Measurements from ENCODE around the gene PFDN6. TPM values are rescaled to one million over a fixed set of nuclear protein-coding genes. Genes with fewer than 3 reads are reported as not detected.

The PFDN6 gene
- total RNA-seq, 1 donor from 2014 or later = 117 TPM

DNA sequence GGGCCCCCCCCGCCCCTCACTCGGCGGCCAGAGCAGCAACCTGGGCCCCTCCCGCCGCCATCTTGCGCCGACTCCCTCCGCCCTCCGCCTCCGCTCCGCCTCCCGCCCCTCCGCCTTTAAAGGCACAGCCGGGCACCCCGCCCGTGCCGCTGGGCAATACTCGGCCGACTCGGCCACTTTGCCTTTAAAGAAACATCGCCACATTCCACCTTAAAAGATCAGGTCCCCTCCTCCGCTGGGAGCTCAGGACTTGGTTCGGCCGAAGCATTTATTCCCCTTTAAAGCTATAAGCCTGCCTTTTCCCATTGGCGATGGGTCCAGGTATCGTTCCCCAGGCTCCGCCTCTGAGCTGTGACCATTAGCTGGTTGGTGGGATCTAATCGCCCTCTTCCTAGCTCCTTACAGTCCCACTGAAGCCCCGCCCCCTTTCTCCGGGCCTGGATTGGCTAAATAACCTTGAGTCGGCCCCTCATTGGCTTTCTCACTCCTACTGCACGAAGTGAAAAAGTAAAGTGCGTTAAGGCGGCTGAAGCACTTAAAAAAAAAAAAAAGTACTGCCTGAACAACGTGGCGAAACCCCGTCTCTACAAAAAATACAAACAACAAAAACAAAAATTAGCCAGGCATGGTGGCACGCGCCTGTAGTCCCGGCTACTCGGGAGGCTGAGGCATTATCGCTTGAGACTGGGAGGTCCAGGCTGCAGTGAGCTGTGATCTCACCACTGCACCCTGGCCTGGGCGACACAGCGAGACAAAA lies 28.4 kb downstream of the PFDN6 start, which contains the start of gene ZBTB22:
TSS of gene ZBTB22 (minus strand) at position 76 of the 757 bp plus-strand sequence. CDS start 828 bp downstream, outside the sequence.
- H3K27ac Mint-ChIP-seq = peak within 1 kb of the TSS; percentile 97
- peak; percentile 95 for DNase-seq (ENCODE audit: low spot score)
- peaks cover 69% of the 10 kb centered on the region for H3K36me3 Mint-ChIP-seq (ENCODE audit: low read depth)
- H3K4me3 Mint-ChIP-seq (ENCODE audit: low read depth) = peak within 1 kb of the TSS; percentile 99
- peaks cover 52% of the 10 kb centered on the region for H3K4me1 Mint-ChIP-seq (ENCODE audit: low read depth)
- no peaks in the 10 kb centered on the region for H3K27me3 Mint-ChIP-seq (ENCODE audit: low read depth)
- intact Hi-C loops (cut with micrococcal nuclease) = loop anchor here (2.0 to 10.0 kb wide), 2 partner anchors 101 to 463 kb away; partner anchors contain the start of genes CUTA, PSMB9 and TAP1
- H3K9me3 Mint-ChIP-seq = no peaks in the 10 kb centered on the region

- Mint-ChIP-seq H3K27ac (peak overlapping the region; percentile 97), H3K9me3 (no peaks in the 10 kb centered on the region), H3K36me3 (ENCODE audit: low read depth) (peaks cover 63% of the 10 kb centered on the region), H3K4me3 (ENCODE audit: low read depth) (peak overlapping the region; percentile 98), H3K27me3 (ENCODE audit: low read depth) (no peaks in the 10 kb centered on the region), H3K4me1 (ENCODE audit: low read depth) (peaks cover 55% of the 10 kb centered on the region)
- intact Hi-C loops (cut with micrococcal nuclease) = loop anchor here (2.0 to 10.0 kb wide), 2 partner anchors 100 to 464 kb away; partner anchors contain the start of genes CUTA, PSMB9 and TAP1
- no peak for DNase-seq (ENCODE audit: low spot score)
Observed at GRCh38 chr6:33318426-33319073, 29.1 kb downstream of the PFDN6 start.

DNA sequence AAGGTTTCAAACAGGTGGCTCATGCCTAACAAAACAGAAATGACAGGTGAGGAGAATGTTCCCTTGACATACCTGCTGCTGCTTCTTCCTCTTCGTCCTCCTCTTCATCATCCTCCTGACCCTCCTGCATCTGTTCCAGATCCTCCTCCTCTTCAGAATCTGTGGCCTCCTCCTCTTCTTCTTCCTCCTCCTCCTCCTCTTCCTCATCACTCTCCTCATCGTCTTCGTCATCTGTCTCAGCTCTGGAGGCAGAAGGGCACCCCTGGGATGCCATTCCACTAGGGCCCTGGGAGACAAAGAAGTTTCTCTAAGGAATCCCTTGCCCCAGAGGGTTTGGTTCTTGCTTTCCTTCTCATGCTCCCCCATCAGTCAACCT lies 30.5 kb downstream of the PFDN6 start:
- H3K36me3 Mint-ChIP-seq (ENCODE audit: low read depth) = peaks cover 55% of the 10 kb centered on the region
- H3K4me1 Mint-ChIP-seq (ENCODE audit: low read depth) = peaks cover 54% of the 10 kb centered on the region
- DNase-seq (ENCODE audit: low spot score) = no peak
- H3K9me3 Mint-ChIP-seq = no peaks in the 10 kb centered on the region
- H3K27me3 Mint-ChIP-seq (ENCODE audit: low read depth) = no peaks in the 10 kb centered on the region
- intact Hi-C loops (cut with micrococcal nuclease) = loop anchor here (2.0 to 10.0 kb wide), 2 partner anchors 99 to 465 kb away; partner anchors contain the start of genes CUTA, PSMB9 and TAP1
- peak overlapping the region; percentile 17 for H3K27ac Mint-ChIP-seq
- peak overlapping the region; percentile 19 for H3K4me3 Mint-ChIP-seq (ENCODE audit: low read depth)

GRCh38 chr6:33320315-33321181 lies 31.1 kb downstream of the PFDN6 start:
- Mint-ChIP-seq H3K4me3 (ENCODE audit: low read depth) (peak overlapping the region; percentile 81), H3K36me3 (ENCODE audit: low read depth) (peaks cover 55% of the 10 kb centered on the region), H3K4me1 (ENCODE audit: low read depth) (peaks cover 49% of the 10 kb centered on the region), H3K27me3 (ENCODE audit: low read depth) (no peaks in the 10 kb centered on the region), H3K9me3 (no peaks in the 10 kb centered on the region), H3K27ac (no peak overlapping the region)
- intact Hi-C loops (cut with micrococcal nuclease) = no loop called here
- no peak for DNase-seq (ENCODE audit: low spot score)

- intact Hi-C loops (cut with micrococcal nuclease) = no loop called here
- no peak for DNase-seq (ENCODE audit: low spot score)
- H3K36me3 Mint-ChIP-seq (ENCODE audit: low read depth) = peaks cover 55% of the 10 kb centered on the region
Observed at GRCh38 chr6:33321227-33321626, 31.8 kb downstream of the PFDN6 start.

GRCh38 chr6:33323623-33323948 lies 34.2 kb downstream of the PFDN6 start:
- Mint-ChIP-seq H3K27ac (peak overlapping the region; percentile 93), H3K9me3 (no peaks in the 10 kb centered on the region), H3K36me3 (ENCODE audit: low read depth) (peaks cover 41% of the 10 kb centered on the region), H3K27me3 (ENCODE audit: low read depth) (no peaks in the 10 kb centered on the region), H3K4me1 (ENCODE audit: low read depth) (peaks cover 41% of the 10 kb centered on the region), H3K4me3 (ENCODE audit: low read depth) (peak overlapping the region; percentile 92)
- no peak for DNase-seq (ENCODE audit: low spot score)
- intact Hi-C loops (cut with micrococcal nuclease) = loop anchor here (1.0 kb wide), 2 partner anchors 9 to 51 kb away; partner anchors contain the start of genes RPS18 and TAPBP

More at GRCh38 chr6:33321227-33321626, 31.8 kb downstream of the PFDN6 start:
- Mint-ChIP-seq H3K4me1 (ENCODE audit: low read depth) (peaks cover 49% of the 10 kb centered on the region), H3K9me3 (no peaks in the 10 kb centered on the region), H3K27me3 (ENCODE audit: low read depth) (no peaks in the 10 kb centered on the region), H3K4me3 (ENCODE audit: low read depth) (peak overlapping the region; percentile 81), H3K27ac (peak overlapping the region; percentile 77)

DNA sequence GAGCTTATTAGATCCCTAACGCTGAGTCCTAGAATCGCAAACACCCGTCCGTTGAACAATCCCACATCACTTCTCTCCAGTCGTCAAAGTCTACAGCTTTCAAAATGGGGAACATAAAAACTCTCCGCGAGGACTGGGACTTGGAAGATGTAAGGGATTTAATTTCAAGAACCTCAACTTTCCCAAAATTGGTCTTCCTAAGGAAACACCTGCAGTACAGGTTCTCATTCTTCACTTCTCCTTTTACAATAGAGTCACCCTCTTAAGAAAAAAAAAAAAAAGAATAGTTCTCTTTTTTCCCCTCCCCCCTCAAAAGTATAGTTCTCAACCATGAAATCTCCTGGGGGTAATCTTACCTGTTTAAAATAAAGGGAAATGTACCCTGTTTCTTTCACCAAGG lies 34.7 kb downstream of the PFDN6 start:
- no peaks in the 10 kb centered on the region for H3K27me3 Mint-ChIP-seq (ENCODE audit: low read depth)
- no peak overlapping the region for H3K27ac Mint-ChIP-seq
- no peak for DNase-seq (ENCODE audit: low spot score)
- no peaks in the 10 kb centered on the region for H3K9me3 Mint-ChIP-seq
- intact Hi-C loops (cut with micrococcal nuclease) = no loop called here
- H3K36me3 Mint-ChIP-seq (ENCODE audit: low read depth) = peaks cover 36% of the 10 kb centered on the region
- H3K4me3 Mint-ChIP-seq (ENCODE audit: low read depth) = peak overlapping the region; percentile 92
- H3K4me1 Mint-ChIP-seq (ENCODE audit: low read depth) = peaks cover 36% of the 10 kb centered on the region

- H3K4me3 Mint-ChIP-seq (ENCODE audit: low read depth) = no peak overlapping the region
- H3K27ac Mint-ChIP-seq = no peak overlapping the region
- no peaks in the 10 kb centered on the region for H3K36me3 Mint-ChIP-seq (ENCODE audit: low read depth)
- H3K9me3 Mint-ChIP-seq = no peaks in the 10 kb centered on the region
- no peak for DNase-seq (ENCODE audit: low spot score)
- no peaks in the 10 kb centered on the region for H3K27me3 Mint-ChIP-seq (ENCODE audit: low read depth)
- intact Hi-C loops (cut with micrococcal nuclease) = no loop called here
- peaks cover 10% of the 10 kb centered on the region for H3K4me1 Mint-ChIP-seq (ENCODE audit: low read depth)
Observed at GRCh38 chr6:33329058-33329457, 39.7 kb downstream of the PFDN6 start.

DNA sequence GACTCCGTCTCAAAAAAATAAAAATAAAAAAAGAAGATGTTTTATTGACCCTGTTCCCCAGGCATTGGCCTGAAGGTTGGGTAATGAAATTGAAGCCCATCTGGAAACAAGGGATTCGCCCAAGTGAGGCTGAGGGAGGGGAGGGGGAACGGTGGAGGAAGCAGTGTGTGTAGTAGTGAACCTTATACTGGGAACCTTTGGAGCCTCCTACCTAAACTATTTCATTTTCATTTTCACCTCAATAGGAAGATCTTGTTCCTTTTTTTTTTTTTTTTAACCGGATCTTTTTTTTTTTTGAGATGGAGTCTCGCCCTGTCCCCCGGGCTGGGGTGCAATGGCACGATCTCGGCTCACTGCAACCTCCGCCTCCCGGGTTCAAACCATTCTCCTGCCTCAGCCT lies 41.3 kb downstream of the PFDN6 start:
- H3K4me1 Mint-ChIP-seq (ENCODE audit: low read depth) = peaks cover 10% of the 10 kb centered on the region
- no peak for DNase-seq (ENCODE audit: low spot score)
- no peaks in the 10 kb centered on the region for H3K9me3 Mint-ChIP-seq
- H3K4me3 Mint-ChIP-seq (ENCODE audit: low read depth) = no peak overlapping the region
- no peak overlapping the region for H3K27ac Mint-ChIP-seq
- no peaks in the 10 kb centered on the region for H3K36me3 Mint-ChIP-seq (ENCODE audit: low read depth)
- no peaks in the 10 kb centered on the region for H3K27me3 Mint-ChIP-seq (ENCODE audit: low read depth)
- intact Hi-C loops (cut with micrococcal nuclease) = no loop called here

DNA sequence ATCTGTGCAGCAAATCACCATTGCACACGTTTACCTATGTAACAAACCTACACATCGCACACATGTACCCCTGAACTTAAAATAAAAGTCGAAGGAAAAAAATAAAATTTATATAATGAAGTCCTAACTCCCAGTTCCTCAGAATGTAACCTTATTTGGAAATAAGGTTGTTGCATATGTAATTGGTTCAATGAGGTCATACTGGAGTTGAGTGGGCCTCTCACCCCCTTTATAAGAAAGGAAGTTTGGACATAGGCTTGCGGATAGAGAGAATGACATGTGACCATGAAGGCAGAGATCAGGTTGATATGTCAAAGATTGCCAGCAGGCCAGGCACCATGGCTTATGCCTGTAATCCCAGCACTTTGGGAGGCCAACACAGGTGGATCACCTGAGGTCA lies 44.3 kb downstream of the PFDN6 start:
- intact Hi-C loops (cut with micrococcal nuclease) = no loop called here
- Mint-ChIP-seq H3K4me3 (ENCODE audit: low read depth) (no peak overlapping the region), H3K4me1 (ENCODE audit: low read depth) (peaks cover 10% of the 10 kb centered on the region), H3K36me3 (ENCODE audit: low read depth) (no peaks in the 10 kb centered on the region), H3K27ac (no peak overlapping the region), H3K9me3 (no peaks in the 10 kb centered on the region), H3K27me3 (ENCODE audit: low read depth) (no peaks in the 10 kb centered on the region)
- no peak for DNase-seq (ENCODE audit: low spot score)

DNA sequence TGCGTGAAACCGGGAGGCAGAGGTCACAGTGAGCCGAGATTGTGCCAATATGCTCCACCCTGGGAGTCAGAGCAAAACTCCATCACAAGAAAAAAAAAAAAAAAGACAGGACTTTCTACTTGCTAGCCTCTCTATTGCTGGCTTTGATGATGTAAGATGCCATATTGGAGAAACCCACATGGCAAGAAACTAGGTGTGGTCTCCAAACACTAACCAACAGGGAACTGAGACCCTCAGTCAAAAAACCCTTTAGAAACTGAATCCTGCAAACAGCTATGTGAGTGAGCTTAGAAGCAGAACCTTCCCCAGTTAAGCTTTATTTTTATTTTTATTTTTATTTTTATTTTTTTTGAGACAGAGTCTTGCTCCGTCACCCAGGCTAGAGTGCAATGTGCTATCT lies 46.5 kb downstream of the PFDN6 start:
- intact Hi-C loops (cut with micrococcal nuclease) = no loop called here
- H3K9me3 Mint-ChIP-seq = no peaks in the 10 kb centered on the region
- H3K27me3 Mint-ChIP-seq (ENCODE audit: low read depth) = peaks cover 5% of the 10 kb centered on the region
- H3K4me1 Mint-ChIP-seq (ENCODE audit: low read depth) = peaks cover 15% of the 10 kb centered on the region
- no peak for DNase-seq (ENCODE audit: low spot score)
- no peak overlapping the region for H3K4me3 Mint-ChIP-seq (ENCODE audit: low read depth)
- H3K36me3 Mint-ChIP-seq (ENCODE audit: low read depth) = no peaks in the 10 kb centered on the region
- no peak overlapping the region for H3K27ac Mint-ChIP-seq

DNA sequence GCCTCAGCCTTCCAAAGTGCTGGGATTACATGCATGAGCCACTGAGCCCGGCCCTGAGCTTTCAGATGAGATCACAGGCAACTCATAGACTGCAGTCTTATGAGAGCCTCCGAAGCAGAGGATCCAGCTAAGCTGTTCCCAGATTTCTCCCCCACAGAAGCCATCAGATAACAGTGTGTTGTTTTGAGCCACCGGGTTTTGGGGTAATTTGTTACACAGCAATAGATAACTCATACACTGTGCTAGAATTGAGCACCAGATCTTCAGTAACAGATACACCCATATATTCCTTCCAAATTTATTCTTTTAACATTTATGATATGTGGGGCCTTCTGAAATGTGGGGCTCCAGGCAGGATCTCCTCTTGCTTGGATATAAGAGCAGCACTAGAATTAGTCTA lies 47.1 kb downstream of the PFDN6 start:
- H3K4me3 Mint-ChIP-seq (ENCODE audit: low read depth) = no peak overlapping the region
- DNase-seq (ENCODE audit: low spot score) = no peak
- peaks cover 5% of the 10 kb centered on the region for H3K27me3 Mint-ChIP-seq (ENCODE audit: low read depth)
- H3K4me1 Mint-ChIP-seq (ENCODE audit: low read depth) = peaks cover 15% of the 10 kb centered on the region
- no peak overlapping the region for H3K27ac Mint-ChIP-seq
- intact Hi-C loops (cut with micrococcal nuclease) = no loop called here
- H3K9me3 Mint-ChIP-seq = no peaks in the 10 kb centered on the region
- H3K36me3 Mint-ChIP-seq (ENCODE audit: low read depth) = no peaks in the 10 kb centered on the region

Measured in activated T-helper 2 cell treated with anti-CD3 and anti-CD28 coated beads, Interferon-gamma antibody, Interleukin-2, Interleukin-4, amounts not matched to agents 10 μg/mL and 5 μg/mL and 100 μg/mL, durations not matched to agents 14 hours and 24 hours and 36 hours (primary cell).